SK-N-SH (cell line): Measurements from ENCODE around the gene U2SURP.

Source experiments
- MXI1 ChIP-seq: IDR thresholded peaks from 2 replicates; pipeline ENCODE4 v1.6.1; 2012; ENCODE audit warnings: mild to moderate bottlenecking, low read depth, low read length, improper control_type of control experiment
- RAD21 ChIP-seq: IDR thresholded peaks from 2 replicates; pipeline ENCODE4 v1.6.1; 2012; ENCODE audit warnings: mild to moderate bottlenecking, low read length
- RCOR1 ChIP-seq: fragments of 150-350 bp; IDR thresholded peaks from 2 replicates; pipeline ENCODE4 v1.6.1; 2017; ENCODE audit warnings: antibody characterized with exemption, low read length
- TF ChIP-seq, protein P1 (sequence below): IDR thresholded peaks from 2 replicates; pipeline ENCODE4 v1.4.0; 2012; ENCODE audit warnings: low read depth
- TF ChIP-seq, protein P2 (sequence below): fragments of 150-350 bp; IDR thresholded peaks from 2 replicates; pipeline ENCODE4 v1.6.1; 2017; ENCODE audit warnings: antibody characterized with exemption, low read length, low read depth, borderline replicate concordance
- TF ChIP-seq, protein P3 (sequence below): fragments of 200-600 bp; sonication (generic); IDR thresholded peaks from 2 replicates; pipeline ENCODE4 v1.6.1; 2017; ENCODE audit warnings: antibody characterized with exemption, mild to moderate bottlenecking, moderate library complexity
- TF ChIP-seq, protein P4 (sequence below): IDR thresholded peaks from 2 replicates; pipeline ENCODE4 v1.6.1; 2012; ENCODE audit warnings: mild to moderate bottlenecking, low read depth, low read length, moderate library complexity

DNA sequence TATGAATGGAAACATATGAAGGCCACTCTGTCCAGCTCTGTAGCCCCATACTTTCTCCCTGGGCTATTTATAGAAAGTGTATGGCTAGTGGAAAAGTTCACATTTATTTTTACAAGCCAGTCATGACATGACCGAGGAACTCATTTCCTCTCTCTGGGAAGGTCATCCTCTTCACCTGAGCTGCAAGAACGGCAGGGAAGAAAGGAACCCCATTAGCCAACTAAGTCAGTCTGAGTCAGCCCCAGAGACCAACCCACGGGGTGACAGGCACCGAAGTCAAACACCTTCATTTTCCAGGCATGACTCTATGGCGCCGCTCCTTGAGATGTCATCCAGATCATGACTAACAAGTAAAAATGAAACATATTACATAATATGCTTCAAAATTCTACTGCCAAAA, 42.7 kb upstream of the U2SURP start:
- TF ChIP-seq, protein P1, sequence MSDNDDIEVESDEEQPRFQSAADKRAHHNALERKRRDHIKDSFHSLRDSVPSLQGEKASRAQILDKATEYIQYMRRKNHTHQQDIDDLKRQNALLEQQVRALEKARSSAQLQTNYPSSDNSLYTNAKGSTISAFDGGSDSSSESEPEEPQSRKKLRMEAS, result no peak
- TF ChIP-seq RAD21, result no peak
- TF ChIP-seq, protein P2, sequence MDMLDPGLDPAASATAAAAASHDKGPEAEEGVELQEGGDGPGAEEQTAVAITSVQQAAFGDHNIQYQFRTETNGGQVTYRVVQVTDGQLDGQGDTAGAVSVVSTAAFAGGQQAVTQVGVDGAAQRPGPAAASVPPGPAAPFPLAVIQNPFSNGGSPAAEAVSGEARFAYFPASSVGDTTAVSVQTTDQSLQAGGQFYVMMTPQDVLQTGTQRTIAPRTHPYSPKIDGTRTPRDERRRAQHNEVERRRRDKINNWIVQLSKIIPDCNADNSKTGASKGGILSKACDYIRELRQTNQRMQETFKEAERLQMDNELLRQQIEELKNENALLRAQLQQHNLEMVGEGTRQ, result no peak
- TF ChIP-seq, protein P3, sequence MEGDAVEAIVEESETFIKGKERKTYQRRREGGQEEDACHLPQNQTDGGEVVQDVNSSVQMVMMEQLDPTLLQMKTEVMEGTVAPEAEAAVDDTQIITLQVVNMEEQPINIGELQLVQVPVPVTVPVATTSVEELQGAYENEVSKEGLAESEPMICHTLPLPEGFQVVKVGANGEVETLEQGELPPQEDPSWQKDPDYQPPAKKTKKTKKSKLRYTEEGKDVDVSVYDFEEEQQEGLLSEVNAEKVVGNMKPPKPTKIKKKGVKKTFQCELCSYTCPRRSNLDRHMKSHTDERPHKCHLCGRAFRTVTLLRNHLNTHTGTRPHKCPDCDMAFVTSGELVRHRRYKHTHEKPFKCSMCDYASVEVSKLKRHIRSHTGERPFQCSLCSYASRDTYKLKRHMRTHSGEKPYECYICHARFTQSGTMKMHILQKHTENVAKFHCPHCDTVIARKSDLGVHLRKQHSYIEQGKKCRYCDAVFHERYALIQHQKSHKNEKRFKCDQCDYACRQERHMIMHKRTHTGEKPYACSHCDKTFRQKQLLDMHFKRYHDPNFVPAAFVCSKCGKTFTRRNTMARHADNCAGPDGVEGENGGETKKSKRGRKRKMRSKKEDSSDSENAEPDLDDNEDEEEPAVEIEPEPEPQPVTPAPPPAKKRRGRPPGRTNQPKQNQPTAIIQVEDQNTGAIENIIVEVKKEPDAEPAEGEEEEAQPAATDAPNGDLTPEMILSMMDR, result peak; percentile 15
- no peak for TF ChIP-seq MXI1
- TF ChIP-seq, protein P4, sequence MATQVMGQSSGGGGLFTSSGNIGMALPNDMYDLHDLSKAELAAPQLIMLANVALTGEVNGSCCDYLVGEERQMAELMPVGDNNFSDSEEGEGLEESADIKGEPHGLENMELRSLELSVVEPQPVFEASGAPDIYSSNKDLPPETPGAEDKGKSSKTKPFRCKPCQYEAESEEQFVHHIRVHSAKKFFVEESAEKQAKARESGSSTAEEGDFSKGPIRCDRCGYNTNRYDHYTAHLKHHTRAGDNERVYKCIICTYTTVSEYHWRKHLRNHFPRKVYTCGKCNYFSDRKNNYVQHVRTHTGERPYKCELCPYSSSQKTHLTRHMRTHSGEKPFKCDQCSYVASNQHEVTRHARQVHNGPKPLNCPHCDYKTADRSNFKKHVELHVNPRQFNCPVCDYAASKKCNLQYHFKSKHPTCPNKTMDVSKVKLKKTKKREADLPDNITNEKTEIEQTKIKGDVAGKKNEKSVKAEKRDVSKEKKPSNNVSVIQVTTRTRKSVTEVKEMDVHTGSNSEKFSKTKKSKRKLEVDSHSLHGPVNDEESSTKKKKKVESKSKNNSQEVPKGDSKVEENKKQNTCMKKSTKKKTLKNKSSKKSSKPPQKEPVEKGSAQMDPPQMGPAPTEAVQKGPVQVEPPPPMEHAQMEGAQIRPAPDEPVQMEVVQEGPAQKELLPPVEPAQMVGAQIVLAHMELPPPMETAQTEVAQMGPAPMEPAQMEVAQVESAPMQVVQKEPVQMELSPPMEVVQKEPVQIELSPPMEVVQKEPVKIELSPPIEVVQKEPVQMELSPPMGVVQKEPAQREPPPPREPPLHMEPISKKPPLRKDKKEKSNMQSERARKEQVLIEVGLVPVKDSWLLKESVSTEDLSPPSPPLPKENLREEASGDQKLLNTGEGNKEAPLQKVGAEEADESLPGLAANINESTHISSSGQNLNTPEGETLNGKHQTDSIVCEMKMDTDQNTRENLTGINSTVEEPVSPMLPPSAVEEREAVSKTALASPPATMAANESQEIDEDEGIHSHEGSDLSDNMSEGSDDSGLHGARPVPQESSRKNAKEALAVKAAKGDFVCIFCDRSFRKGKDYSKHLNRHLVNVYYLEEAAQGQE, result no peak
- TF ChIP-seq RCOR1, result no peak
